Measurements from ENCODE around the gene CNPY1.

The CNPY1 gene

DNA sequence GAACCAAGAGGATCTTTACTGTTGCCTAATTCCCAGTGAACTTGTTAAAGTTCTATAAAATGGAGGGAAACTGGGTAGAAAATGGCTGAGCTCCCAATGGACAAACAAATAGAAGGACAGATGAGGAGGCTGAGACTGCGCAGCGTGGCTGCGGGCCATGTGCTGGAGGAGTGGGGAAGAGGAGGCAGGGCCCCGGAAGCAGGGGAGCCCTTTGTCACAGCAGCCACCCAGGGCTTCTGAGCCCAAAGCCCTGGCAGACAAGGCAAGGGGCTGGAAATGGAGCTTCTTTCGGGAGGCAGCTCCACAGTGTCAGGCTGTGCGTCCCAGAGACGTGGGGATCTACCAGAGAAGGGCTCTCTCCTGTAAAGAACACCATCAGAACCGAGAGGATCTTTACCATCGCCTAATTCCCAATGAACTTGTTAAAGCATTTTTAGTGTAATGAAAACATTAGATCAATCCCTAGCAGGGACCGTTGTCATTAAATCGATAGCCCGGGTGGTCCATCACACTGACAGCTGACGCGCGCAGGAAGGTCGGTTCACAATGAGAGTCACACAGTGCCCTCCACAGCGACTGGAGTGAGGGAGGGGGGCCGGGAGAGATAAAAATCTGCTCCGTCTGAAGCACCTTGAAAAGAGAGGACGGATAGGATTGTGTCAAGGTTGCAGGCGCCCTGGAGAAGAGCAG, 14.0 kb upstream of the CNPY1 start:
- DNase-seq (ENCODE audit: extremely low read depth in 1 of 2, low read depth in 1 of 2), result no peak

- DNase-seq (ENCODE audit: extremely low read depth in 1 of 2, low read depth in 1 of 2), result no peak
These were observed 13.3 kb upstream of the CNPY1 start for GRCh38 chr7:155559519-155560108.

- DNase-seq (ENCODE audit: extremely low read depth in 1 of 2, low read depth in 1 of 2), result no peak
These were observed 12.6 kb upstream of the CNPY1 start for GRCh38 chr7:155558961-155559360.

DNA sequence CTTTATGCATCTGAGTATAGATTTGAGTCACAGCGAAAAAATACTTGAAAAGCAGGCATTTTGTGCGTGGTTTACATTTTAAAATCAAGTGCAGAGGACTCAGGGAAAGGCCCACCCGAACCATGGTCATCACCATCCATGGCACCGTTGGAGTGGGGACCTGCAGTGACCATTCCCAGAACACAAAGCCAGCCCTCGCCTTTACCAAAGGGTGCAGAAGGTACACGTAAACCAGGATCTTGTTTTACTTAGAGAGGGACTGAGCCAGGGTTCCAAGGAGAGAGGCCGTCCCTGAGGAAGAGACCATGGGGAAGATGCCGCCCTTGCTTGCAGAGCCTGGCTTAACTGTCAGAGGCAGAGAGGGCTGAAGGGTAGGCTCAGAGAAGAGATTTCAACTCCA, 12.0 kb upstream of the CNPY1 start:
- no peak for DNase-seq (ENCODE audit: extremely low read depth in 1 of 2, low read depth in 1 of 2)

GRCh38 chr7:155557778-155558177, 11.4 kb upstream of the CNPY1 start:
- DNase-seq (ENCODE audit: extremely low read depth in 1 of 2, low read depth in 1 of 2), result no peak

DNA sequence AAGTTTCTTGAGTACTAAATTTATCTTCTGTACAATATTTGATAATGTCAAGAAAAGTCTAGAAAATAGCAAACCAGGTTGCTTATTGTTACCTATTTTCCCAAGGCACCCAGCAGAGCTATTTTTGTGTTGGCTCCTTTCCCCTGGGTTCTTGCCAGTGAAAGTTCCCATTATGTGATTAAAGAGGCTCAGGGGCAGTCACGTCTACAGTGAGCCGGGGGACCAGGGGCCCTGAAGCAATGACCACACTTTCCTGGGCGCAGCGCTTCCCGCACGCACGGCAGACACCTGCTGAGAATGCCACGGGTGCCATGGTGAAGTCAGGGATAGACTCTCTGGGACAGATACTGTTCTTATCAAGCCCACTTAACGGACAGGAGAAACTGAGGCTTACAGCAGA, 10.4 kb upstream of the CNPY1 start:
- DNase-seq (ENCODE audit: extremely low read depth in 1 of 2, low read depth in 1 of 2), result no peak

DNA sequence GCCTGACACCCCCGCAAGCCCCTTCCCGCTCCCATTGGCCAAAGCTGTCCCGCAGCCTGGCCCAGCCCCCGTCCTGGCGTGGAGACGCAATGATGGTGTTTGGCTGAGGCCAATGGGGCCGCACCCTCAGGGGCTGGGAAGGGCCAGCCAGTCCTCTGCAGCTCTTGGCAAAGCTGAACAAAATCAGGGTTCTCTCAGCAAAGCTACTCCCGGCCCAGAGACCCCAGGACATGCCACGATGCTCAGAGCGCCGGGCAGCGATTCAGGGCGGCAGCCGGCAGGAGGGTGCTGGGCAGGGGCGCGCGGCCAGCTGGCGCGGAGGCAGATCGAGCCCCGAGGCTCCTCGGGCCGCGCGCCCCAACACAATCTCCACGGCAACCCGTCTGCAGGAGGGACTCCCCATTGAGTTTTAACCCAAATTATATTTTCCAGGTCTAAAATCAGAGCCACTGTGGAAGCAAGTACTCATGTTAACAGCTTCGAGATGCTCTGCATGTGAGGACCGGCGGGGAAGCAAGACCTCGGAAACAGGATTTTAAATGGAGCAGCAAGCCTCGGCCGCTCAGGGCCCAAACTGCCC, 8.8 kb upstream of the CNPY1 start:
- DNase-seq (ENCODE audit: extremely low read depth in 1 of 2, low read depth in 1 of 2), result no peak

DNA sequence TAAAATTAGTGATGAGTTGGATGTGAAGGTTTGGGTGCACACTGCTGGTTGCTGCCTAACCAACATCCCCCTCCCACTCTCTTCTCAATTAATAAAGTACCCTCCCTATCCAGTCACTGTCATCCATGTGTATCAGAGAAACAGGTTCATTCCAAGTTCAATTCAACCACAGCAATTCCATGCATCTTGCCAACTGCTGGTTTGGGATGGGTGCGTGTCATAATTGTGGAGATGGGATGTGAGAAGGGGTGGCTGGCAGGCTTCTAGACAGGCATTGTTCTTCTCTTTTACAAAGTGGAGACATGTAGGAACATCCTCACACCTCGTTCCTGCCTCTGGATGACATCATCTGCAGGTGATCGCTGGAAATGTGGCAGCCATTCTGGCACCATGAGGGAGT, 7.5 kb upstream of the CNPY1 start:
- no peak for DNase-seq (ENCODE audit: extremely low read depth in 1 of 2, low read depth in 1 of 2)

- DNase-seq (ENCODE audit: extremely low read depth in 1 of 2, low read depth in 1 of 2), result no peak
These were observed 5.6 kb upstream of the CNPY1 start for GRCh38 chr7:155551785-155552611.

DNA sequence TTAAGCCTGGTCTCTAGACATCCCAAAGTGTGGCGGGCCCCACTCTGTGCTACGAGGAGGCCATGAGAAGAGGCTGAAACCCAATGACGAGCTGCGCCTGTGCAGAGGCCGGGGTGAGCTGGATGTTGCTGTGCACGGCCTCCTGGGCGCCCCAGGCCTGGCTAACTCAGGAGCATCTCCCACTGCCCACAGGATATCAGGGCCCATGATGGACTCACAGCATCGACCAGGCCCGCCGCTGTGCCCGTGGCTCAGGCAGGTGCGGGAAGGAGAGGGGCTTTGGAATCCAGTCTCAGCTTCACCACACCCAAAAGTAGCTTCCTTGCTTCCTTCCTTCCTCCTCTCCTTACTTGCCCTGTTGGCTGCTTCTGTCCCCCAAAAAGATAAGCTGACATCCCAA, 4.6 kb upstream of the CNPY1 start:
- DNase-seq (ENCODE audit: extremely low read depth in 1 of 2, low read depth in 1 of 2), result no peak

GRCh38 chr7:155549226-155549625, 2.9 kb upstream of the CNPY1 start:
- no peak for DNase-seq (ENCODE audit: extremely low read depth in 1 of 2, low read depth in 1 of 2)

DNA sequence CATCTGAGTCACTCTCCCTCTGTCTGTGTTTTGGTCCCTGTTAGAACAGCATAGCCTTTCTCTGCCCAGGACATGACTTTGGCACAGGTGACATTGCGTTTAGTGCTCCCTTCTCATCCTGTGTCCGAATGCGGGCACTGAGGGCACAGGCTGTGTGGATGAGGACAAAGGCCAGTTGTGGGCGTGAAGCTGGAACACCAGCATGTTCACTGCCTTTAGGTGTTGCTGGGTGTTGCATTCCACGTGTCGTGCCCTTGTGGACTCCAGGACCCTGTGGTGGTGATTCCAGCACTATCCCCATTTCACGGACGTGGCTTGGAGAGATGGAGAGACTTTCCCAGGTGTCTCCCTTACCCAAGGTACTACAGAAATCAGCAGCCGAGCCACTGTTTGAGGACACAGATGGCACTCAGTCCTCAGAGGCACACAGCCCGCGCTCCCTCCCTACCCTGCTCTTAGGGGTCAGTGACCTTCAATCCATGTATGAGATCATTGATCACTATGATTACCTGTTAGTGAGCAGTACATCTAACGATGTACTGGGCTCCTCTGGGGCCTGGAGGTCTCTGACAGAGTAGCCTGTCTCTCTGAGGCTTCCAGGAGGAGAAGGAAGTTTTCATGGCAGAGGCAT, 917 bp upstream of the CNPY1 start:
- no peak for DNase-seq (ENCODE audit: extremely low read depth in 1 of 2, low read depth in 1 of 2)

DNA sequence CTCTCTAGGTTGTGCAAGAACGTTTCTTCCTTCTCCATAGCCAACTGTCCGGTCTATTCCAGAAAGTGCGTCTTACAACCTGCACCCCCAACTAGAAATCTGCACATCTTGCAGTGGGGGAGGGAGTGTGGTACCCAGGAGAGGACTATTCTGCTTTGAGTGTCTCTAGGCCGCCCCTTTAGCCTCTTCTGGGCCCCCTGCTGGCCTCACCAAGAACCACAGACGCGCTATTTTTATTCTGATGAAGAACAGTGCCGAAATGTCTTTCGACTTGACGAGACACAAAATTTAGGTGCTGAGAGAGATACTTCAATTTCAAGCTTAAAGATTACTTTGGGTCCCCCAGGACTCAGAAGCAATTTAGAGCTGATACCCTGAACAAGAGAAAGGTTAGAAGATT, 1.0 kb downstream of the CNPY1 start:
- no peak for DNase-seq (ENCODE audit: extremely low read depth in 1 of 2, low read depth in 1 of 2)

DNA sequence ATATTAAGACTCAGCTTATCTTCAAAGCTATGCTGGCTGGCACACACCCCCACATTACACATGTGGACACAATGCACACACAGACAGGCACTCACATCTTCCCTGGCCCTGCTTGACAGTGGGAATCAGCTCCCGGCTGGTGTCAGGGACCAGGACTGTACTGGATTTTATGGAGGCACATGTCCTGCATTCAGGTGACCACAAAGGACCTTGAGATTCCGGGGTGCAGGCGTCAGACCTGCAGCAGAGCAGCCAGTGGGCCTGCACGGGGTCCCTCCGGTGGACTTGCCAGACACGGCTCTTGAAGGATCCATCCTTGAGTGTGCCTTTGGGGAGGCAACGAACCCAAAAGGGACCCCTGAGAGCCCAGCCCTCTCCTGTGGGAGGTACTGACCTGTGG, 1.9 kb downstream of the CNPY1 start:
- DNase-seq (ENCODE audit: extremely low read depth in 1 of 2, low read depth in 1 of 2), result no peak

GRCh38 chr7:155543926-155544325, 2.4 kb downstream of the CNPY1 start:
- DNase-seq (ENCODE audit: extremely low read depth in 1 of 2, low read depth in 1 of 2), result no peak

DNA sequence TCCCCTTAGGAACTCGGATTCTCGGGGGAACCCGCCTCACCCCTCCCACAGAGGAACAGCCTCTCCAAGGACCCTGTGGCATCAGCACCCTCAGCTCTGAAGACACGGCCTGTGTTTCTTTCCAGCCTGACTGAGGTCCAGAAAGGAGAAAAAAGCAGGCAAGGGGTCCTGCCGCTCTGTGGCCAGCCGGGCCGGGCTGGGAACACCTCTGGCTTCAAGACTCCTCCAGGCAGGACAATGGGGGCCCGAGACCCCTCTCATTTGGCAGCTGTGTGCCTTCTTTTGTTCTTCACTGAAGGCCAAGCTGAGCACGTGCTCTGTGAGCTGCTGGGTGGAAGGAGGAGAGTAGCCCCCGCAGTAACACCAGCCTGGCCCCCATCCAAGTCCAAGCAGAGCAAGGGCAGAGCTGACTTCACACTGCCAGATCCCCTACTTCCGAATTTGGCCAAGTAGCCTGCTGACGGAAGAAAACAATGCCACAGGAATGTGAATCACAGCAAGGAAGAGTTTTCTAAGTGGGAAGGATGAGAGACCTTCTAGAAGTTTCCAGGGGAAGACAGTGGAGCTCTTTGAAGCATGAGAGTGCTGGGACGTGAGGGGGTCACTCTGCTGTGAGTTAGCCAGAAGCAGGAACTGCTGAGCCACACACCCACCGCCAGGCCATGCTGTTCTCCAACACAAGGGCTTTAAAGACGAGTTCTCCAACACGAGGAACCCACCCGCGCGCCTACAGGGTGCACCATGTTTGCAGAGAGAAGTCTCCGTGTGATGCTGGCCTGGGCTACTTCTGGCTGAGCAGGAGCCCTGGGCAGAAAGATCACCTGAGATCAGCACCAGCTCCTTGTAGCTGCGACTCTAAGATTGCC, 3.1 kb downstream of the CNPY1 start:
- no peak for DNase-seq (ENCODE audit: extremely low read depth in 1 of 2, low read depth in 1 of 2)

DNA sequence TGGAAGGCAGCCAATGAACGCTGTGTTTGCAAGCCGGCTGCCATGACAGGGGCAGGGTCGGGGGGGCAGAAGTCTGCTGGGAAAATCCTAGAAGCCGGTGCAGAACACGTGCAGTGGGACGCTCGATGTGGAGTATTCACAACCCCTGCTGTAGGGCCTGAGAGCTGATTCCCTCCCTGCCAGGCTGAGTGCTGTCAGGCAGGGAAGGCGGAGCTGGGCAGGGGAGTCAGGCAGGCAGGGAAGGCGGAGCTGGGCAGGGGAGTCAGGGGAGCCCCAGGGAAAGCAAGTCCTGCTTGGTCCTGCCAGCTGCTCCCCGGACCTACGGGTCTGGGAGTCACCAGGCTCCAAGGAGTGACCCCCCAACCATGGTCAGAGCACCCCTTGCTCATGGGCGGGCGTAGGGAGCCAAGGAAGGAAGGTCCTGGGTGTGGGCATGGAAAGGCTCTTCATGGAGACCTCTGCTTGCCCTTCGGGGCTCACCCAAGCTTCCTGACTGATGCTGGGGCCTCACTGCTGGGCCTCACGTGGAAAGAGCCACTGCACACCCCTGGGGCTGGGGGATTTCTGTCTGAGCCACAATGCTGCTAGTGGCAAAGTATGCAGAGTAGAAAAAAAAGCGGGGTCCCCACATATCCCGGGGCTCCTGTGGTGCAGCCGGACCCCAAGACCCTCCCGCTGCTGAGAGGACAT, 4.2 kb downstream of the CNPY1 start:
- DNase-seq (ENCODE audit: extremely low read depth in 1 of 2, low read depth in 1 of 2), result no peak

DNA sequence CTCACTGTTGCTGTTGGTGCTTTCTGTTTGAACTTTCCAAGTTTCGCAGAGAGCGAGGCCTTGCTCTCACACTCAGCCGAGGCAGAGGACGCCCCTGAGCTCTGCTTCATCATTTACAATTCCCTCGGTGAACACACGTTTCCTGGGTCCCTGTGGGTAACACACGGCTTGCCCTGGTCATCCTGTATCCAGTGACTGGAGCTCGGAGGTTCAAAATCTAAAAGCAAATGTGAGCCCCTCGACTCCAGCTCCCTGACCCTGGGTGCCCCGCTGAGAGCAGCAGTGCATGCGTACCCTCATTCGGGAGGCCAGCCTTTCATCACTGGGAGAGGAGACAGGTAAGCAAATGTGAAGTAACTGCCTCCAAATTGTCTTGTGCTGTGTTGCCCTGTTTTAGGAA, 5.8 kb downstream of the CNPY1 start:
- DNase-seq (ENCODE audit: extremely low read depth in 1 of 2, low read depth in 1 of 2), result no peak

DNA sequence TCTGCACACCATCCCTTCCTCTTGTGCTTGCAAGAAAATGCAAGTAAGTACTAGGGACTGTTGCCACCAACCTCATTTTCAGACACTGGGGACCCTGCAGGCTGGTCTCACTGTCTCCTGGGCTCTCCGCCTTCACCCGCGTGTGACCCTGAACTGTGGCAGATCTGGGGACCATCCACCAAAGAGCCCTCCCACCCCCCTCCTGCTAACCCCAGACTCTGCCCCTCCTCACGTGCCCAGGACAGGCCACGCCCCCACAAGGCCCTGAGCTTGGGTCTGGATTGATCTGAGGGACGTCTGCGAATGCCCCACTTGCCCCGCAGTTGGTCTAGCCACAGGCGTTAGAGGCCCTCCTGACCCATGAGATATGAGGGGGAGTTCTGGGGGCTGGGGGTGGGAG, 8.1 kb downstream of the CNPY1 start:
- no peak for DNase-seq (ENCODE audit: extremely low read depth in 1 of 2, low read depth in 1 of 2)

GRCh38 chr7:155536451-155536850, 9.9 kb downstream of the CNPY1 start:
- DNase-seq (ENCODE audit: extremely low read depth in 1 of 2, low read depth in 1 of 2), result no peak

All from stimulated activated CD8-positive, alpha-beta memory T cell treated with anti-CD3 and anti-CD28 coated beads, Interleukin-7, amount 100 ng/mL, for 48 hours (primary cell).